Right forelimb (tissue), 1 donor: ENCODE results near the gene DIP2C.
"Not testable (repeated sequence)": the region's sequence is repeated elsewhere in the genome, so short reads cannot be mapped to it uniquely, and the experiment has no call there.

Source experiments
- DNase-seq: peaks from one replicate; pipeline ENCODE4 v3.0.0-alpha.2; 2018

Gene DIP2C

DNA sequence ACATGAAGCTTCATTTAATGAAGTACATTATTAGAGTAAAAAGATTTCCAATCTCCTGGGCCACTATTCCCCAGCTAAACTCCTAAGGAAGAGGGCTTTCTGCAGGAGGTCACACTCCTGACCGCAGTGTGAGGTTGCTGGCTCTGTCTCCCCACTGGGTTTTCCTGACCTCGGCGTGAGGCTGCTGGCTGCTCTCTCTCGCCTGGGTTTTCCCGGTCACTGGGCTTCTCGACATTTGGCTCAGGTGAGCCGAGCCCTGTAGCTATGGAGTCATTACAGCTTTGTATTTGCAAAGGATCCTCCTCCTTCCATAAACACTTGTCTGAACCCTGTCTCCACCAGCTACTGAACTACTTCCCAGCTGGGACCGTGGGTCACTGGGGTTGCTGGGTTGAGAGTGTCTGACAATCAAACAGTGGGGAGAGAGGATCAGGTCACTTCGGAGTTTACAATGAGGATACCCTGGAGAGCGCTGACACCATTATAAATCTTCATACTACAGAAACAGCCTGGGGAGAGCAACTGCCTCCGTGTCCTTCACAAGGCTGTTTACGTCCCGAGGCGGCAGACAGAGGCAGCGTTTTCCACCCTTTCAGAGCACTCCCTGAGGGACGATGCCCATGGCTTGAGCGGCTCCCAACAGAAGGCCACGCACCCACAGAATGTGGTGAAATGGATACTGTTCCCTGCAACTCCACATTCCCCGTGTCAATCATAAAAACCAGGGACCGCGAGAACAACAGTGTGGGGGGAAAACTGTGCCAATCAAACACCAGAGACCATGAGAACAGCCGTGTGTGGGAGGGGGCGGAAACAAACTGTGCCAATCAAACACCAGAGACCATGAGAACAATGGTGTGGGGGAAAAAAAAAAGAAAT is 328.0 kb downstream of the DIP2C start:
- DNase-seq: no peak

DNA sequence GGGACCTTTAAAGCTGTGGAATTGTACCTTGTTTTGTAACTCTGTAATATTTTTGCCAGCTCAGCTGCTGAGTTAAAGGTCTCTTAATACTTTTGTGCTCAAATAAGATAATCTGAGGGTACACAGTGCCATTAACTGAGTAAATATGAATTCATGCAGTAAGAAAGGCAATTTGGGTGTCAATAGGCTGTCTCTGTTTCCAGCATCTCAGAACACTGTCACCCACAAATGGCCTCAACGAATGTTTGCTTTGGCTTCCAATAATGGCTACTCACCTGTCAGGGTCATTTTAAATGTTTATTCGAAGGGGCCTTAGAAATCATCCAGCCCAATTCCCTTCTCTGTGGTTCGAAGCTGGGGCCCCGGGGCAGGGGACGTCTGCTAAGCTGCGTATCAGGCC is 328.8 kb downstream of the DIP2C start:
- DNase-seq: no peak

- no peak for DNase-seq
Observed at GRCh38 chr10:359762-360161, 329.7 kb downstream of the DIP2C start.

DNA sequence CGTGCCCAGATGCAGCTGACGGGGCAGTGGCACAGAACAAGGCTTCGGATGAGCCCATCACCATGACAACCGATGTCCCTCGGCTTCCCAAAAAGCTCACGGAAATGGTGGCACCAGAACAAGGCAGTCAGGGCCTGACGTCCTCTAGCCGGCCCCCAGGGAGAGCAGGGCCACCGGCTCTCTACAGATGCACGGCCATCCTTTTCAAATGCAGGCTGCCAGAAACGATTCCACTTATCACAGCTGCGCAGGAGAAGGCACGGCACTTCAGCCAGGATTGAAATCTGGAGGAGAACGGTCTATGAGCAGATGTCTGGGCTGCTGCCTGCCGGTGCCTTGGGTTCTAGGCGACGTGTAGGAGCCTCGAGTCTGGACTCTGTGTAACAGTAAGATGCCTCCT is 330.4 kb downstream of the DIP2C start:
- DNase-seq: peak; percentile 30

DNA sequence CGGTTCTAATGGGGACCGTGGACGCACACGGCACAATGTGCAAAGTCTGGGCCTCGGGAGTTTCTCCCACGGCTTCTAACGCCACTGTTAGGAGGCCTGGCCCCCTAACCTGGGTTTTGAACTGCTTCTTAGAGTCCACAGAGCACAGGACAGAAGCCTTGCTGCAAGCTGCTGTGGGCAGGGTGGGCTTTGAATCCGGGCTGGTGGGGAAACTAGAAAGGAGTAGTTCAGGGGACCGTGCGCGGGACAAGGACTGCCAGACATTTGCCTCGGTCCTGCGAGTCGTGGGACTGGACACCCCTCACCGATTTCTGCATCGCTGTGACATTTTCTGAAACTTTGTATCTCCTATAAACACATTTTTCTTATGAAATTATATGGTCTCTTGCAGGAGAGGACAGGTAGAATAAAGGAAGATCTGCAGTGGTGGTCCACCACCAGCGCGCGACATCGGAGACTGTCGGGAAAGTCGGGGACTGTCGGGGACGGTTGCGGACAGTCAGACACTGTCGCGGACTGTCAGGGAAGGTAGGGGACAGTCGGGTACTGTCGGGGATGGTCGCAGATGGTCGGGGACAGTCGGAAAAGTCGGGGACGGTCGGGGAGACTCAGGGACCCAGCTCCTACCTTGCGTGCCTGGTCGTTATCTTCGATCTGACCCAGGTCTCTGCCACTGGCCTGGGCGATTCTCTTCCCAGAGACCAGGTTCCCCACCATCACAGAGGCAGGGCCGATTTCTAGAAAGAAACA is 332.1 kb downstream of the DIP2C start:
- peak; percentile 25 for DNase-seq

DNA sequence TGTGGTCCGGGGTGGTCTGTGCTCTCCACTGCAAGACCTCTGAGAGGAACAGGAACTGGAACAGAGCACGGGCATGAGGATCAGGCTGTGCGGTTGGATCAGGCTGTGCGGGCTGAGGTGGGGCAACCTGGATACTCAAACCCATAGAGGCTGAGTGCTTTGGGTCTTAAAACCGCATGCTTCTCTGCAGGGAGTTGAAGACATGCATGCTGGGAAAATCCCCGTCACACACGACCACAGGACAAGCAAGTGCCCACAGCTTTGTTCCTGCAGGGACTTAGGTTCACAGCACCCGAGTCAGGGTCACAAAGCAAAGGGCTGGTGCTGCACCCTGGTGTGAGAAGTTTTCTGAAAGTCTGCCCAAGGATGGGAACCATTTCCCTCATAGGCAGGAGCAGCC is 333.0 kb downstream of the DIP2C start:
- DNase-seq: peak; percentile 17

GRCh38 chr10:354901-355617 is 334.4 kb downstream of the DIP2C start:
- DNase-seq: no peak

DNA sequence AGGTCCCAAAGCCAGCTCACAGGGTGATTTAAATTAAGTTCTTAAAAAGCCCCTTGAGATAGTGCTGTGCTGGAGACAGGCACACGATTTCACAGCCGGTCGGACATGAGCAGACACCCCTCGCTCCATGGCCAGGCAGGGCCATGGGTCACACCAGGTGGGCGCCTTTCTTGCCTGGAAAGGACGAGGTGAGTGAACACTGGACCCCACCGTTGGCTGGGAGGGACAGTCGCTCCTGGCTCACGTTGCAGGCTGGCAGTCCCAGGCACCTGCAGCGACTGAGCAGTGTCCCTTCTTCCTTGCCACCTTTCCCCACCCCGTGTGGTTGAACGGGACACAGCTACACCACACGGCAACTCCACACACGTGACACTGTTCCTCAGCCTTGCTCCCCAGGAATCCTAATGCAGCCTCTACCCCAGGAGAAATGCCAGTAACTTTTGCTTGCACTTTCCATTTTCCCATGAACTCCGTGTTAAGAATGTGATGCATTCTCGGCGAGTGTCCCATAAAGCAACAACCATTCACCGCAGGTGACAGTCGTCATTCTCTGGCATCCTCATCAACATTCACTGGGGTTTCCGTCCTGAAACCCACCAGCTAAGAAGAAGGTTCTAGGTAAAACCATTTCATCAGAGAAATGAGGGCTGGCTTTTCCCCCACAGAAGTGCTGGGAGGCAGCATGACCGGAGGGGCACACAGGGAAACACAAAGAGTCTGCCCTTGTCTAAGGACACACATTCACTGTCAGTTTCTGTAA is 336.8 kb downstream of the DIP2C start:
- peak; percentile 12 for DNase-seq

DNA sequence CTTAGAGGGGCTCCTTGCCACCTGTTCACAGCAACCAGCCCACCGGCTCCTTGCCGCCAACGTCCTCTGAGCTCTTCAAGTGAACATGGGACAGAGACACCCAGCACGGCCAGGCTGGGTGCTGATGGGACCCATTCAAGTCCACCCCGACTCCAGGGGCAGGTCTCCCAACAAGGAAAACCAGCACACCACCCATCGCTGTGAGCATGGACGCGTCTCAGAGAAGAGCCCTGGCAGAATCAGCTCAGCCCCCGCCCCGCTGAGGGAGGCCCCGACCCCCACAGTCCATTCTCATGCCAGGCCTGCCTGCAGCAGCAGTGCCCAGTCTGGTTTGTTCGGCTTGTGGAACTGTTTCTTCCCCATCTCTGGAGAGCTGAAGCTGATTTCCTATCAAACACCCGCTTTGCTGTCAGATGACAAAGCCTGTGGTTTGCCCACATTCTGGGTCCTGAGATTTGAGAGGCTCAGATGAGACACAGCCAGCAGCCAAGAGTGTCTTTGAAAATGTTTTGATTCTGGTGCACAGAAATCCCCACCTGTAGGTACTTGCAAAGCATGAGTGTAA is 337.6 kb downstream of the DIP2C start:
- DNase-seq: peak; percentile 22

DNA sequence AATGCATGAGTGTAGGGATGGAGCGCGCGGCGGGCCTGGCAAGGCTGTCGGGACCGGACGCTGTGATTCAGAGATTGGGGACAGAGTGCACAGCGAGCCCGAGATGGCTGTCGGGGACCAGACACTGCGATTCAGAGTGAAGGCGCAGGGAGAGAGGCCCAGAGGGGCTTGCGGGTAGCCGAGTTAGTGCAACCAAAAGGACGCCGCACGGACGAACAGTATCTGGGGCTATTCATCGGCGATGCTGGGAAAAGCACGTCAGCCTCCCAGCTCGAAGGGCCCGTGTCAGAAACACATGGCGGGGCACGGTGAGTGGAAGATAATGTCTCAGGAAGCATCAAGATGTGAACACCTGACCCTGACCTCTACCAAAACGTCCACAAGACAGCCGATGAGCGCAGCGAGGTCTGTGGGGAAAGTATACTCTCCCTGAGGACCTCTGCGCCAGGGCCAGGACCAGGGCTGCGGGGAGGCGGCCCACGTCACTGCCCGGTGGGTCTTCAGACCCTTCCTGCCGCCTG is 338.4 kb downstream of the DIP2C start:
- peak; percentile 12 for DNase-seq

DNA sequence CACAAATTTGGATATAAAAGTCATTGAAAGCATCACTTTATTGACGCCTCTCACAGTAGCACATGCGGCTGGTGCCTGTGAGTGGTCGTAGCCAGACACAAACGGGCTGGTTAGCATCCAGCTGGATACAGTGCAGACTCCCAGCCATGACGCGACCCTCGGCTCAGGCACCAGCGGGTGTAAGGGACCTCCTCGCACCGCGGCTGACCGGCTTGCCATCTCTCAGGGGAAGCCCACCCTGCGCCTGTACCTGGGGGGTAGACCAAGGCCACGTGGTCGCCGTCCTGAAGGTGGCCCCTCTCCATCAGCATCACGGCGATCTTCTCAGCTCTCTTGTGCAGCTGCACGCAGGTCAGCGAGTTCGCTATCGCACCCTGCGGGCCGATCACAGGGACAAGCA is 340.4 kb downstream of the DIP2C start:
- DNase-seq: peak; percentile 7

DNA sequence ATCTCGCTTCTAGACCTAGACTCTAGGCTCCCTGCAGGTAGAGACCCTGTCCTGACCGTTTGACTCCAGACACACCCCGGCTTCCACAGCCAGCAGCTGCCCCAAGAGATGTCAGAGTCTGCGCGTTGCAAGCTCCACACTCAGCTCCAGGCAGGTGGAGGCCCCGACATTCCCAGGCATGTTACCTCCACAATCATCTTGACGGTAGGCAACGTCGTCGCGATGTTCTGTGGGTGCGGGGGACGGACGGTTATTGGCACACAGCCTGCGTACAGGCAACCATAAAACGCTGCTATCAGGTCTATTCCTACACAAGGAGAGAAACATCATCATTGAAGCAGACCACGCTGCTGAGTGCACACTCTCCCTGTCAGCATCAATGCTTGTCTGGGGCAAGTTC is 341.0 kb downstream of the DIP2C start:
- DNase-seq: peak; percentile 30

DNA sequence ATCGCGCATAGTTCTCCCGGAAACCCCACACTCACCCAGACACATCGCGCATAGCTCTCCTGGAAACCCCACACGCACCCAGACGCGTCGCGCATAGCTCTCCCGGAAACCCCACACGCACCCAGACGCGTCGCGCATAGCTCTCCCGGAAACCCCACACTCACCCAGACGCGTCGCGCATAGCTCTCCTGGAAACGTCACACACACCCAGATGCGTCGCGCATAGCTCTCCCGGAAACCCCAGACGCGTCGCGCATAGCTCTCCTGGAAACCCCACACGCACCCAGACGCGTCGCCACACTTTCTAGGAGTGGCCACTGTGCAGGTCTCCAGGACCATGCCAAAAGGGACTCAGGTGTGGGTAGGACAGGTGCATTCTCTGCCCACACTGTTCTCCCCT is 341.7 kb downstream of the DIP2C start:
- DNase-seq: peak; percentile 21

GRCh38 chr10:347190-347589 is 342.3 kb downstream of the DIP2C start:
- not testable (repeated sequence) for DNase-seq

DNA sequence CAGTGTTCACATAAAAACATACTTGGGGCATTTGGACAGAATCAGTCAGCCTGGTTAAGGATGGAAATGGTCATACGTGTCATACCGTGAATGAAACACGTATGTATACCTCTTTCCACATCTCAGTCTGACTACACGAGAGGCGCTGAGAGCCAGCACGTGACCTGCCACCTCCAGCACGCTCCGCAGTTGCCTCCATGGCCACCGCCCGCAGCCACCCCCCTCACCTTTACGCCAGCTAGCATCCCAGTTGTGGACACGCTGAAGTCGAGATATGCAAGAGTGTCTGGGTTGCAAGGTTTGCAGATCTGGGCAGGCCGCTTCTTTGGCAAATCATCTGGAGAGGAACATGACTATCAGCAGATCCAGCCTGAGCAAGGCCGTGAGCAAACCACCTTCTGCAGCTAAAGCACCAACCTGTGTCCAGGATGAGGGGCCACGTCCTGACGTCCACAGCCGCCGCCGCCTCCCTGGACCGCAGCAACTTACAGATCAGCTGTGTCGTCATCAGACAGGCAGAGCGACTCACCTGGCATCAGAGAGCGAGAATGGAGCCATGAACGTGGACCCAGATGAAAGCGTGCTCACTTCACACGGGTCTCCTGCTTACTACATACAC is 344.8 kb downstream of the DIP2C start:
- peak; percentile 17 for DNase-seq

DNA sequence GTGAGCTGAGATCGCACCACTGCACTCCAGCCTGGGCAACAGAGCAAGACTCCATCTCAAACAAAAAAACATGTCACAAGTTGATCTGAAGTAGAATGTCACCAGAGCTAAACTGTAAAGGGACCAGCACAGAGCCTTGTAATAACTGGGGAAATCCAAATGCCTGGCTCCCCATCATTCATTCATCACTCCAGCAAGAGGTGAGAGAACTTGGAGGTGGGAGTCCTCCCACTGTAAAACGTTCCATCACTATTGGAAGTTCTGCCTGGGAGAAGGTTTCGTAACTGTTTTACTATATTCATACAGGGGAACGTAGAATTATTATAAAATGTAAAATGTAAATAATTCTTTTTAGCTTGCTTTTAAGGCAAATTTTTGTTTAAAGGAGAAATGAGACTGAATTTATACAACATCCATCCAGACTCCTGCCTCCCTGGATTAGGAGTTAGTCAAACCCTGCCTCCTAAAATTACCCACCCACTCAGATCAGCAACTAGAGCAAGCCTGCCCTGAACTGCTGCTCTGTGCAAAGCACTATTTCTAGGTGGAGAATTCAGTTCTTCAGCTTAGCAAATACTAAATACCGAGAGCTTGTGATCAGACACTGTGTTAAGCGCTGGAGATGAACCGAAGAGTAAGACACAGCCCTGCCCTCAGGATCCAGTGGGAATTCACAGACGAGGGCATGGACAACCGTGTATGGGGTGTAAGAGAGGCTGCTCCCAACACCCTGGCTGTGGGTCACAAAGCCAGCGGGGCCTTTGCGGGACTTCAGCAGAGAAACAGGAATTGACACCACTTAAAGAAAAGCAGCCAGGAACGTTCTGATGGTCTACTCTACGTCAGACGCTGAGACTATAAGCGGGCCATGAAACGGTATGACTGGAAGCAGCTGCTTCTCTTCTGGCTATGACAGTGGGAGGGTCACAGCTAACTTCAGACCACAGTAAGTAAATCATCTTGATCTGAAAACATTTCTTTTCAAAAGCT is 345.9 kb downstream of the DIP2C start:
- peak; percentile 26 for DNase-seq

GRCh38 chr10:341081-341740 is 348.3 kb downstream of the DIP2C start:
- DNase-seq: peak; percentile 23

DNA sequence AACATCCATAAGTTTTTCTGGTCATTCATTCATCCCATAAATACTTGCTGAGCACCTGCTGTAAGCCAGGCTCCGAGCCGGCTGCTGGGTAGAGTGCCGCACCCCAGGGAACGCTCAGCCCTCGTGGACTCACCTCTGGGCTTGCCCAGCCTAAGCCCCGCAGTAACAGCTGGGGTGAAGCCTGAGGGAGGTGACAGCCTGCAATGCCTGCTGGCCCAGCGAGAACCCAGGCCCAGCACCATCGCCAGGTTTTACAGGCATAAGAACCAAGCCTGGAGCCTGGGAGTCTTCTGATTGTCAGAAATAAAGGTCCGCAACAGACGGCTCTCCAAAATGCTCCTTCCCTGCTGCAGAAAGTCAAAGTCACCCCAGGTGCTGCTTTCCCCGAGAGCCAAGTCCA is 348.8 kb downstream of the DIP2C start:
- peak; percentile 28 for DNase-seq

DNA sequence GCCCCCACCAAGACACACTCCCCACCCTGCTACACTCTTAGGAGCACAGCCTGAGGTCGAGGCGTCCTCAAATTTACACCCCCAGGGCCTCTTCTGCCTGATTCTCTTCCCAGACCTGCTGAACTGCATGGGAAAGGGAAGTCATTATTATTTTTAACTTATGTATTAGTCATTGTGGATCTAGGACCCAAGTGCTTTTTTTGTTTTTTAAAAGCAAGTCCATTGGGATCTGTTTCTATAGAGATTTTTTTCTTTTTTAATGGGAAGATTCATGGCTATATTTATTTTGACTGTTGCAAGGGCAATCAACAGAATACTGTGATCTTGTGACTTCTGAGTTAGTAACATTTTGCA is 350.5 kb downstream of the DIP2C start:
- DNase-seq: no peak
